Vagina (tissue), 2 donors: ENCODE measurements around the gene LPP. TPM values are rescaled to one million over a fixed set of nuclear protein-coding genes. Genes with fewer than 3 reads are reported as not detected.

Experiments
- DNase-seq, 2 donors: peaks; one replicate each; pipeline ENCODE4 v3.0.0-alpha.2; 2017; ENCODE audit errors: extremely low spot score in 2 of 2
- H3K27ac ChIP-seq: fragments of 200-600 bp; sonication (generic); one replicate; pipeline ENCODE4 v1.5.1; 2019
- H3K27me3 ChIP-seq: fragments of 200-600 bp; sonication (generic); one replicate; pipeline ENCODE4 v1.5.1; 2019
- H3K36me3 ChIP-seq, 2 donors: fragments of 200-600 bp; sonication (generic); one replicate each; pipeline ENCODE4 v1.5.1; 2017 to 2019
- H3K4me1 ChIP-seq: fragments of 200-600 bp; sonication (generic); one replicate; pipeline ENCODE4 v1.5.1; 2019
- H3K4me3 ChIP-seq, 2 donors: fragments of 200-600 bp; sonication (generic); 1 replicate in 1 of 2; 2 replicates in 1 of 2; pipeline ENCODE4 v1.5.1; 2016 to 2019
- H3K9me3 ChIP-seq: fragments of 200-600 bp; sonication (generic); one replicate; pipeline ENCODE4 v1.5.1; 2019
- POLR2A ChIP-seq, 2 donors: fragments of 450-650 bp; IDR thresholded peaks; one replicate each; pipeline ENCODE4 v1.6.1; 2017; ENCODE audit warnings: antibody characterized with exemption in 2 of 2, mild to moderate bottlenecking in 2 of 2, moderate library complexity in 2 of 2
- POLR2AphosphoS5 ChIP-seq, 2 donors: sonication (generic); formaldehyde crosslinking; IDR thresholded peaks; one replicate each; pipeline ENCODE4 v1.9.0; 2017; ENCODE audit warnings: antibody characterized with exemption in 2 of 2, mild to moderate bottlenecking in 2 of 2, low read depth in 1 of 2; ENCODE audit not compliant: insufficient read depth in 1 of 2
- intact Hi-C: fragments of 100-400 bp; cut with DNase I; formaldehyde crosslinking; loops from one replicate; pipeline ENCODE4 v1.15.1; 2023
- total RNA-seq: library from RNA; depleted of rRNA; stranded (reverse); fragments of >200 nt; gene quantifications from one replicate; pipeline ENCODE4 v1.2.3, GENCODE V29; 2016
- TF ChIP-seq, protein P1 (sequence below), 3 experiments: fragments of 450-650 bp in 2 of 3; fragments of 200-600 bp in 1 of 3; sonication (generic) in 1 of 3; IDR thresholded peaks; one replicate each; pipeline ENCODE4 v1.5.1; 2017 to 2019; ENCODE audit warnings: antibody characterized with exemption in 3 of 3, mild to moderate bottlenecking in 2 of 3, moderate library complexity in 2 of 3

Gene LPP
- total RNA-seq, 1 donor from 2014 or later, result 248 TPM

DNA sequence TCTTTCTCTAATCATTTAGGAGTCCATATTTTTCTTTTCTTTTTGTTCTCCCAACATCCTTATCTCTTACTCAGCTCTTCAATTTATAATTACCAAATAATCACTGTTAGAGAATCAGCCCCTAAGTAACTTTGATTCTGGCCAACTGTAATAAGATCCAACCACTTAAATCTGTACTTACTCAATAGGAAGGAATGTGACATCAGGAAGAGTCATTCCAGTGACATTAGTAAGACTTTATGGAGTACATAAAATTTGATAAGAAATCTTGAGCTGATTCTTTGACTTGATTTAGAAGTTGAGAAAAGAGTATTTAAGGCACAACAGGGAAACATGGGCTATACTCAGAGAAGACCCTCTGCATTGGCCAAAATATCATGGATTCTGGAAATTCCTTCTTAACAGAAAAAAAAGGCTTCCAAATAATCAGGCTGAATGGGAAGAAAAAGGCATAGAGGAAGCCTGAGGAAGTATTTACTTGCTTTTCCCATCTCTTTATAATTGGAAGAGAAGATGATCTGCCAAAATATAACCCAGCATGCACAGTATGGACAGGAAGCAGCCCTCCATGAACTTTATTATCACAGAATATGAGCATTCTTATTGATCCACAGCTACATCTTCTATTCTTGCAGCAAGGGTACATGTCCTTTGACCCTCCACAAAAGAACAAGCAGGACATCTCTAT lies 728.1 kb downstream of the LPP start:
- DNase-seq, result no peak
- Histone ChIP-seq H3K4me1 (peaks cover 18% of the 10 kb centered on the region), H3K36me3 (no peaks in the 10 kb centered on the region), H3K4me3 (no peak overlapping the region), H3K27me3 (no peaks in the 10 kb centered on the region), H3K27ac (no peak overlapping the region), H3K9me3 (no peaks in the 10 kb centered on the region)
- intact Hi-C loops, result no loop called here
- TF ChIP-seq, protein P1, sequence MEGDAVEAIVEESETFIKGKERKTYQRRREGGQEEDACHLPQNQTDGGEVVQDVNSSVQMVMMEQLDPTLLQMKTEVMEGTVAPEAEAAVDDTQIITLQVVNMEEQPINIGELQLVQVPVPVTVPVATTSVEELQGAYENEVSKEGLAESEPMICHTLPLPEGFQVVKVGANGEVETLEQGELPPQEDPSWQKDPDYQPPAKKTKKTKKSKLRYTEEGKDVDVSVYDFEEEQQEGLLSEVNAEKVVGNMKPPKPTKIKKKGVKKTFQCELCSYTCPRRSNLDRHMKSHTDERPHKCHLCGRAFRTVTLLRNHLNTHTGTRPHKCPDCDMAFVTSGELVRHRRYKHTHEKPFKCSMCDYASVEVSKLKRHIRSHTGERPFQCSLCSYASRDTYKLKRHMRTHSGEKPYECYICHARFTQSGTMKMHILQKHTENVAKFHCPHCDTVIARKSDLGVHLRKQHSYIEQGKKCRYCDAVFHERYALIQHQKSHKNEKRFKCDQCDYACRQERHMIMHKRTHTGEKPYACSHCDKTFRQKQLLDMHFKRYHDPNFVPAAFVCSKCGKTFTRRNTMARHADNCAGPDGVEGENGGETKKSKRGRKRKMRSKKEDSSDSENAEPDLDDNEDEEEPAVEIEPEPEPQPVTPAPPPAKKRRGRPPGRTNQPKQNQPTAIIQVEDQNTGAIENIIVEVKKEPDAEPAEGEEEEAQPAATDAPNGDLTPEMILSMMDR (IDR thresholded peaks at IDR 0.05), result no peak
- no peak for TF ChIP-seq POLR2A (IDR thresholded peaks at IDR 0.05)
- no peak for TF ChIP-seq POLR2AphosphoS5 (IDR thresholded peaks at IDR 0.05; ENCODE audit: insufficient read depth in 1 of 2, low read depth in 1 of 2)

DNA sequence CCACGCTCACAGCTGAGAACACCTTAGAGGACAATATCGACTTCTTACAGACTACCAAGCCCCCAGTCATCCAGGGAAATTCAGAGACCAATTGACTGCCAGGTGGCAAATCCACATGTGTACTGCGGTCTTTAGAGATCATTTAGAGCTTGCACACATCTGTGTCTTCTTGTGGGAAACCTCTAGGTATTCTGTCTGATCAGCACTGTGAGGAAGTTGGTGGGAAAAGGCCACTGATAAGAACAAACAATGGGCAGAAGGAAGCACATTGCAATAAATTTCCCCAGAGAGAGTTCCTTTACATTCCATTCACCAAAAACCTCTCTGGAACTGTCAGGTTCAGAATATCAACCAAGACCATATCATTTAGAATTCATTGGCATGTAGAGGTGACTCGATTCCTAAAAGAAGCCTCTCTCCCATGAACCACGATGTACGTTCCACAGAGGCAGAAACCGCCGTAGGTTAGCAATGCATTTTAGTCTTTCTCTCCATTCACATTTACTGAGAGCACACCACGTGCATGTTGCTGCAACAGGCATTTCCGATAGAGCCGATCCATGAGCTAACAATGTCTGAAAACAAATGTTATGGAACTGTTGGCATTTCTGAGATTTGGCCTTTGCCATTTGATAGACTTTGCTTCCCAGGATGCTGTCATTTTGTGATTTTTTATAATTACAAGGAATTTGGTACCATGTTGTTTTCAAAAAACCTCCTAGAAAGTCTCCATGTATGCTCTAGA lies 730.5 kb downstream of the LPP start:
- no peak for DNase-seq
- intact Hi-C loops, result no loop called here
- H3K27me3 ChIP-seq, result no peaks in the 10 kb centered on the region
- H3K27ac ChIP-seq, result no peak overlapping the region
- H3K9me3 ChIP-seq, result no peaks in the 10 kb centered on the region
- TF ChIP-seq, protein P1 (IDR thresholded peaks at IDR 0.05), result no peak
- TF ChIP-seq POLR2A (IDR thresholded peaks at IDR 0.05) (no peak), POLR2AphosphoS5 (IDR thresholded peaks at IDR 0.05; ENCODE audit: insufficient read depth in 1 of 2, low read depth in 1 of 2) (no peak)
- H3K4me3 ChIP-seq, result no peak overlapping the region
- H3K4me1 ChIP-seq, result peaks cover 18% of the 10 kb centered on the region
- H3K36me3 ChIP-seq, result no peaks in the 10 kb centered on the region

DNA sequence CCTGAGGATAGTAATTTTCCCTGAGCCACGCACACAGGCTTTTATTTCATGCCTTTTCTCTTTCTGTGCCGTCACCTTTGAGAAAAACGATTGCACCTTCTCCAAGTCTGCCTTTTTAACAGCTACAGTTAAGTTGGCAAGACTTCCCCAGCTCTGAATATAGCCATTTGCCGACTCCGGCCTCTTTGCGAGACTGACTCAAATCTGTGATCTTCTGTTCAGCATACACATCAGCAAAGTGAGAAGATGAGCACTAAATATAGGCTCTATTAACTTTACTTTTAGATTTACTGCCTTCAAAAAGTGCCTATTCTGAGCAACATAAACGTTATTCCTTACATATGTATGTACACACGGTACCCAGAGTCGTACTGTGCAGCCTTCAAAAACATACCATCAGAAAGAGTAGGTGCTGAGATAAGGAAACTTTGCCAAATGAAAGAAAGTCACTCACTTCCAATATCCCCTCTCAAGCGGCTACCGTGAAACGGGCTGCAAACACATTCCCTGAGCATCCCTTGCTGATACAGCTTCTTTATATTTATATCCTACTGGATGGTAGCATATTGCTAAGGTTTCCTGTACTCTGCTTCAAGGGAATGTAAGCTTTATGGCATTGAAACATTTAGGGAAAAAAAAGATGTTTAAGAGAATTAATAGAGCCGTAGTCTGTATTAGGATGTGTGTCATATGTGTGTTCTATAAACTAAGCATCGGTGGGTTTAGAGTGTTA lies 734.5 kb downstream of the LPP start:
- H3K27me3 ChIP-seq, result no peaks in the 10 kb centered on the region
- no peaks in the 10 kb centered on the region for H3K36me3 ChIP-seq
- no peaks in the 10 kb centered on the region for H3K9me3 ChIP-seq
- DNase-seq, result no peak
- no peak overlapping the region for H3K4me3 ChIP-seq
- no peak overlapping the region for H3K27ac ChIP-seq
- TF ChIP-seq, protein P1 (IDR thresholded peaks at IDR 0.05), result no peak
- no peaks in the 10 kb centered on the region for H3K4me1 ChIP-seq
- intact Hi-C loops, result no loop called here

DNA sequence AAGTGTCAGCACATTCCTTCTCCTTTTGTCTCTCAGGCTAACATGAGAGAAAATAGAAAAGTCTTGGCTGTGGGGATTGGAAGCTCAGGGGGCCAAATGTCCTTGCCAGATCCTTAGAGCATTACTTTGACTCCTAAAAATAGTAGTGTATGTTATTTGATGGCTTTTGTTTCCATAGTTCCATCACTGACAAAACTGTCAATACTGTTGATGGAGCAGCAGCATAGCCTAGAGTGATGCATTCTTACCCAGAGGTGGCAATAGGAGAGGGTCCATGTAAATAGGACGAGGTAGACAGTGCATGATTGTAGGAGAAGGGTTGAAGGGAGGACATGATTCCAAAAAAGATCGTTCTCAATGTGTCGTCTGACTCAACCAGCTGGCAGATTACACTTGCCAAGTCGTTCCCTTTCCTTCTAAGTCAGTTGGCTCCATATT lies 735.1 kb downstream of the LPP start:
- TF ChIP-seq POLR2AphosphoS5 (IDR thresholded peaks at IDR 0.05; ENCODE audit: insufficient read depth in 1 of 2, low read depth in 1 of 2) (no peak), POLR2A (IDR thresholded peaks at IDR 0.05) (no peak)
- TF ChIP-seq, protein P1 (IDR thresholded peaks at IDR 0.05), result no peak
- Histone ChIP-seq H3K36me3 (no peaks in the 10 kb centered on the region), H3K4me1 (no peaks in the 10 kb centered on the region), H3K9me3 (no peaks in the 10 kb centered on the region), H3K27ac (no peak overlapping the region), H3K4me3 (no peak overlapping the region), H3K27me3 (no peaks in the 10 kb centered on the region)
- DNase-seq, result no peak
- intact Hi-C loops, result no loop called here
